Measurements from ENCODE around the gene CAPN8.

Gene CAPN8

DNA sequence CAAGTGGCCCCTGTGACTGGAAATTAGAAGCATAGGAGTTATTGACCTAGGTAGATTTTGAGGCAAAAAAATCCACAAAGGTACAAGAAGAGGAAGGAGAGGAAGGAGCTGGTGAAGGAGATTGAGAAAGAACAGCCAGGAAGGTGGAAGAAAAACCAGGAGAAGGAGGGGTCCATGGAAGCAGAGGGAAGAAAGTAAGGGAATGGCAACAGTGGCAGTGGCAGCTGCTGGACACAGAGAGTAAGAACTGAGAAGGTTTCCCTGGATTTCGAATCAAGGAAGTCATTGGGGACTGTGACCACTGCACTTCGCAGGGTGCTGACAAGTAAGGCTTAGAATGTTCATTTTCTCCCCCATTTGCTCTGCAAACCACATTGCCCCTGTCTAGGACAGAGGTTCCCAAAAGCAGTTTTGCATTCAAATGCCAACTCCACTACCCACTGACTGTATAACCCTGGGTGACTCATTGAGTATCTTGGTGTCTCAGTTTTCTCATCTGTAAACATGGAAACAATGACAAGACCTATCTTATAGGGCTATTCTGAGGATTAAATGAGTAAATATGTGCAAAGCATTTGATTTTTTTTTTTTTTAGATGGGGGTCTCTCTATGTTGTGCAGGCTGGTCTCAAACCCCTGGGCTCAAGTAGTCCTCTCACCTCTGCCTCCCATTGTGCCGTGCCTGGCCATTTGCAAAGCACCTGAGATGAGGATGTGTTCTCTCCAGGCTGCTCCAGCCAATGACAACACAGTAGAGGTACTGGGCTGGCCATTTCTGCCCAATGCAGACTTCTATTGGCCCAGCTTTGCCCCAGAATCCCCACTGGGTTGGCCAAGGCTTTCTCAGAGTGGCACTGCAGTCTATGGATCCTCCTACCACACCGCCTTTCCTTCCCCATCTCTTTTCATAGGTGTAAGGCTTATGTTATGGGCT lies 37.5 kb upstream of the CAPN8 start:
- FAIRE-seq (no peak), DNase-seq (ENCODE audit: insufficient read length, low spot score) (no peak)
- TF ChIP-seq POLR2A (IDR thresholded peaks at IDR 0.05; ENCODE audit: low read depth, low read length) (no peak), POU2F2 (IDR thresholded peaks at IDR 0.05; ENCODE audit: low read depth, low read length) (no peak), TAF1 (IDR thresholded peaks at IDR 0.05; ENCODE audit: low read depth, low read length) (no peak), PAX5 (IDR thresholded peaks at IDR 0.05; ENCODE audit: insufficient read depth, low read length, severe bottlenecking) (no peak), SPI1 (IDR thresholded peaks at IDR 0.05; ENCODE audit: low read depth, low read length) (no peak), POLR2AphosphoS5 (IDR thresholded peaks at IDR 0.05; ENCODE audit: low read depth, low read length) (no peak)

DNA sequence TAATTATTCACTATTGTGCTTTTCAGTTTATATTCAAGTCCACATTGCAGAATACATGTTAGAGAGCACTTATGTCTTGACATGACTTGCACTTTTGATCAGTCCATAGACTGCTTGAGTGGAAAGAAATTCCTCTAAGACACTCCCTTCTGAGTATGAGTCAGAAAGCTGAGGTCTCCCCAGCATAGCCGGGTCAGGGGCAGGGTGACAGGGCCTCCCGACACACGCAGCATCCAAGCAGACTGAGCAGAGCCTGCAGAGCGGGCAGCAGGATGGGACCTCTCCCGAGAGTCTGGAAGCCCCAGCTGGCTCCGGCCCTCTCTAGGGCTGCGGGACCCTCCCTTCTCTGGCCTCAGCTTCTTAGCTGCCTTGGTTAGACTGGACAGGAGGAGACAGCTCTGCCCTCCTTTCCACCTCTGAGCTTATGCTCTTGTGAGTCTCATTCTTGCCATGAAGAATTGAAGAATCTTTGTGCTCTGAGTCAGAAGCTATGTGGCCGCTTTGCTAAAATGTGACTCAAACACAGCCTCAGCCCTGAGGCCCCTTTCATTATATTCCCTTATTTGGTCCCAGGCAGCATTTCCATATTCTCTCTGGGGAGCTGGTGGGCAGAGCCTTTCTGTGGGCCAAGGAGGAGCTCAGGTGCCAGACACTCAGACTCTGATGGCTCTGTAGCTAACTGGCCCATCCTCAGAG lies 35.6 kb upstream of the CAPN8 start:
- TF ChIP-seq SPI1 (IDR thresholded peaks at IDR 0.05; ENCODE audit: low read depth, low read length) (no peak), POU2F2 (IDR thresholded peaks at IDR 0.05; ENCODE audit: low read depth, low read length) (no peak), POLR2A (IDR thresholded peaks at IDR 0.05; ENCODE audit: low read depth, low read length) (no peak), TAF1 (IDR thresholded peaks at IDR 0.05; ENCODE audit: low read depth, low read length) (no peak), POLR2AphosphoS5 (IDR thresholded peaks at IDR 0.05; ENCODE audit: low read depth, low read length) (no peak), PAX5 (IDR thresholded peaks at IDR 0.05; ENCODE audit: insufficient read depth, low read length, severe bottlenecking) (no peak)
- DNase-seq (ENCODE audit: insufficient read length, low spot score) (no peak), FAIRE-seq (no peak)

DNA sequence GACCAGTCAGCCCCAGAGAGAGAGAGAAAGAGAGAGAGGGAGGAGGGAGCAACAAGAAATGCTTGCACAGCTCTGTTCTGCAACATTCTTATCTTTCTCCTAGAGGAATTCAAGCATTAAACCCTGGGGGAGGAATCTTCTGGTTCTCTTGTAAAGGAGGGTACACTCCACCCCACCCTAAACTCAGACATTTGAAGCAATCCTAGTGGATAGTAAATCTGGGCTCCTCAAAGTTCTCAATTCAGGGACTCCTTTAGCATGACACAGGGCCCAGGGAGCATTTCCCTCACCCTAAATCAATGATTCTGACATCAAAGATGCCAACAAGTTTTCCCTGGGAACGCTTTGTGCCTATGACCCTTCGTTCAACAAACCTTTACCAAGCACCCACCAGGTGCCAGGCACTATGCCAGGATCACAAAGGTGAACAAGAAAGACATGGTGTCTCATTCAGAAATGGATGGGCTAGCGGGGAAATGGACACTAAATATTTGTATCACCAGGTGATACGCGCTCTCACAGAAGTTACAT lies 35.0 kb upstream of the CAPN8 start:
- TF ChIP-seq POLR2AphosphoS5 (IDR thresholded peaks at IDR 0.05; ENCODE audit: low read depth, low read length): no peak
- no peak for TF ChIP-seq SPI1 (IDR thresholded peaks at IDR 0.05; ENCODE audit: low read depth, low read length)
- DNase-seq (ENCODE audit: insufficient read length, low spot score) (no peak), FAIRE-seq (no peak)

DNA sequence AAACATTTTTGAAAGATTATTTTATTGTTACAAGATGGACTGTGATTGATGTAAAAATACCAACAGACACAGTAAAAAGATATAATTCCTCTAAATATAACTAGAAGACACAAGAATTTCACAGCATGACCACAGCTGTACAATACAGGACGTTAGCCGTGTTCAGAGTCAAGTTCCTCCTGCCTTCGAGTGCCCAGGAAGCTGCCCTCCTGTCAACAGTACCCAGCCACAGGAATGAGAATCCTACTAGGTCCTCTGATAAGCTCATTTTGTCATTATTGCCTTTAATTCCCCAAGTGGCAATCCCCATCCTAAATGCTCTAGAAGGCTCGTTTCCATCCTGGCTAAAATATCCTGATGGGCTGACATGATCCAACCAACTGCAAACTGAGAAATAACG lies 30.4 kb upstream of the CAPN8 start:
- no peak for DNase-seq (ENCODE audit: insufficient read length, low spot score)

DNA sequence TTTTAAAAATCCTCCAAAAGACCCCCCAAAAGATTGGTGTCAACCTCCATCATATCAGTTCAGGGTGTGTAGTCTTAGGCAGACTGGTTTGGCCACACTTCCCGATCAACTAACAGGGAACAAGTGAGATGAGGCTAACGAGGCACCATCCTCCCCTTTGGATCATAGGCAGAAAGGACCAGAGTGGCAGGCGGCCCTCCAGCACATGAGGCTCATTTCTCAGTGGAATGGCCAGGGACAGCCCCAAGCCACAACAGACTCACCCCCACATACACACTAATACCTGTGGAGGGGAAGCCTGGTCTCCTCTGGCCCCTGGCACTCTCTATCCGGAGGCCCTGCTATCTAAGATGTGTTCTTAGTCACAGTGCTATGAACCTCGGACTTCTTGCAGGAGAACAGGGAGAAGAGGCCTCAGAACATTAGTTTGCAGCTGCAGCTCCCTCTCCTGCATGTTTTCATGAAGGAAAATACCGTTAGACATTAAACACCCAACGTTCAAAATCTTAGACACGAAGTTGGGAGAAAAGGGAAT lies 29.6 kb upstream of the CAPN8 start:
- FAIRE-seq: no peak
- TF ChIP-seq PAX5 (IDR thresholded peaks at IDR 0.05; ENCODE audit: insufficient read depth, low read length, severe bottlenecking): no peak
- no peak for TF ChIP-seq SPI1 (IDR thresholded peaks at IDR 0.05; ENCODE audit: low read depth, low read length)
- TF ChIP-seq POU2F2 (IDR thresholded peaks at IDR 0.05; ENCODE audit: low read depth, low read length): no peak
- no peak for TF ChIP-seq POLR2AphosphoS5 (IDR thresholded peaks at IDR 0.05; ENCODE audit: low read depth, low read length)
- no peak for TF ChIP-seq TAF1 (IDR thresholded peaks at IDR 0.05; ENCODE audit: low read depth, low read length)
- TF ChIP-seq POLR2A (IDR thresholded peaks at IDR 0.05; ENCODE audit: low read depth, low read length): no peak
- DNase-seq (ENCODE audit: insufficient read length, low spot score): no peak

More for the DNA sequence above, 30.4 kb upstream of the CAPN8 start:
- TF ChIP-seq TAF1 (IDR thresholded peaks at IDR 0.05; ENCODE audit: low read depth, low read length) (no peak), POLR2A (IDR thresholded peaks at IDR 0.05; ENCODE audit: low read depth, low read length) (no peak), POU2F2 (IDR thresholded peaks at IDR 0.05; ENCODE audit: low read depth, low read length) (no peak), SPI1 (IDR thresholded peaks at IDR 0.05; ENCODE audit: low read depth, low read length) (no peak), PAX5 (IDR thresholded peaks at IDR 0.05; ENCODE audit: insufficient read depth, low read length, severe bottlenecking) (no peak), POLR2AphosphoS5 (IDR thresholded peaks at IDR 0.05; ENCODE audit: low read depth, low read length) (no peak)
- FAIRE-seq: no peak

DNA sequence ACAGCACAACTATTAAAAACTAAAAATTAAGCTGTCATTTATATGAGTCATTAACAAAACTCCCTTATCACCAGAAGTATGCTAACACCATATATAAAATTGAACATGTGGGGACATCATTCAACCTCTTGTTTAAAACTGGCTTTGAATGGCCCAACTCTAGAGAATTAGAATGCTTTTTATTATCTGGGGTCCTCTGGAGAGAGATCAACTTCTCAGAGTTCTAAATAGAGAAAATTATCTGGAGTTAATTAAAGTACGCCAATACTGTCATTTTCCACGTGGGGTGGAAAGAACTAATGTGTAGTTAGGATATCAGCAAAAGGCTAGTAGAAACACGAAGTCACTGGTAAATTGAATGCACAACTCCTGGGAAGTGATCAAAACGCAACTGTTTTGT lies 25.6 kb upstream of the CAPN8 start:
- DNase-seq (ENCODE audit: insufficient read length, low spot score): no peak
- no peak for TF ChIP-seq TAF1 (IDR thresholded peaks at IDR 0.05; ENCODE audit: low read depth, low read length)
- TF ChIP-seq SPI1 (IDR thresholded peaks at IDR 0.05; ENCODE audit: low read depth, low read length): no peak
- no peak for TF ChIP-seq POU2F2 (IDR thresholded peaks at IDR 0.05; ENCODE audit: low read depth, low read length)
- TF ChIP-seq POLR2AphosphoS5 (IDR thresholded peaks at IDR 0.05; ENCODE audit: low read depth, low read length): no peak
- no peak for TF ChIP-seq PAX5 (IDR thresholded peaks at IDR 0.05; ENCODE audit: insufficient read depth, low read length, severe bottlenecking)
- TF ChIP-seq POLR2A (IDR thresholded peaks at IDR 0.05; ENCODE audit: low read depth, low read length): no peak
- FAIRE-seq: no peak

DNA sequence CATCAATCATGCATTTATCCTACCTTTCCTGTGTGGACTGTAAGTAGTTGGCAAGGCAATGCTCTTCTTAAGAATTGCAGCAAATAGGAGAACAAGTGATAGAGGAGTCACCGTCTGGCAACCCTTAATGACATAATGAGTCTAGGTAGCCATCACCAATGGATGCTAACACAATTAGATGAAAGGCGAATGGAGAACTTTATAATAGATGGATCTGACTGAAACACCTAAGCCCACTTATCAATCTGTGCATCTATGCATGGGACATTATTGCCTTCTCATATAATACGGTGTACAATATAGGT lies 18.9 kb upstream of the CAPN8 start:
- TF ChIP-seq POU2F2 (IDR thresholded peaks at IDR 0.05; ENCODE audit: low read depth, low read length): no peak
- TF ChIP-seq SPI1 (IDR thresholded peaks at IDR 0.05; ENCODE audit: low read depth, low read length): no peak
- no peak for TF ChIP-seq PAX5 (IDR thresholded peaks at IDR 0.05; ENCODE audit: insufficient read depth, low read length, severe bottlenecking)
- TF ChIP-seq TAF1 (IDR thresholded peaks at IDR 0.05; ENCODE audit: low read depth, low read length): no peak
- TF ChIP-seq POLR2A (IDR thresholded peaks at IDR 0.05; ENCODE audit: low read depth, low read length): no peak
- TF ChIP-seq POLR2AphosphoS5 (IDR thresholded peaks at IDR 0.05; ENCODE audit: low read depth, low read length): no peak
- FAIRE-seq: no peak
- no peak for DNase-seq (ENCODE audit: insufficient read length, low spot score)

DNA sequence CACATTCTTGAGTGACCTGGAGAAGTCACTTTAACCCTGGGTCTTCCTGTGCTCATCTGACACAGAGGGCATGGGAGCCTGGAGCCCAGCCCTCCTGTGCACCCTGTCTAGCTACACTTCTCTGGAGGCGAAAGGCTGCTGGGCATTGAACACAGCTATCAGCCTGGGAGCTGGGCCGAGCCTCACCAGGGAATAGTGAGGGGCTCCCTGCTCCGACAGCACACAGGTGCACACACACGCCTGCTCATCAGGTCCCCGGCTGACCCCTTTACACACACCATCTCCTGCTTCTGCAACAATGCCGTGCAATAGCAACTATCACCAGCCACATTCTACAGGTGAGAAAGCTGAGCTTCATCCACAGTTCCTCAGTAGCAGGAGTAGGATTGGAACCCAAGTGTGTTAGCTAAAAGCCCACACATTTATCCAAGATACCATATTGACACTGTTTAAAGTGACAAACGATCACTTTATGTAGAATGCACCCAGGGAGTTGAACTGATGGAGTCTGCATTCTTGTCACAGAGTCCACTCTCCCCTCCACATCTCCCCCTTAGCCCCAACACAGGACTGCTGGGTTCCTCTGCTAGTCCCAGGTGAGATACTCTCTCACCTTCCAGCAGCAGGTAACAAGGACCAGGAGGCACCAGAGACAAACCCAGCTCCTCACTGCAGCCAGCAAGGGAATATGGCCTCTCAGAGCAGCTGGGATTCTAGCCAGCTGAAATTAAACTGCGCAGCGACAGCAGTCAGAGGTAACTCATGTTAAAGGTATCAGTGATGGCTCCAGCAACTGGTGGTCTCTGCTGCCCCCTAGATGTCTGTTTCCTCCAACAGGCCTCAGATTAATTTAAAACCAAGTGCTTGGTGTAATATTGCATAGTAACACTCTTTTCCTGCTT lies 18.3 kb upstream of the CAPN8 start:
- TF ChIP-seq PAX5 (IDR thresholded peaks at IDR 0.05; ENCODE audit: insufficient read depth, low read length, severe bottlenecking) (no peak), TAF1 (IDR thresholded peaks at IDR 0.05; ENCODE audit: low read depth, low read length) (no peak), POU2F2 (IDR thresholded peaks at IDR 0.05; ENCODE audit: low read depth, low read length) (no peak)
- FAIRE-seq (peak; percentile 59), DNase-seq (ENCODE audit: insufficient read length, low spot score) (no peak)
